Stimulated activated effector memory CD8-positive, alpha-beta T cell treated with anti-CD3 and anti-CD28 coated beads, Interleukin-12 subunit alpha, Interleukin-12 subunit beta, amount 100 ng/mL, for 72 hours (primary cell): ENCODE measurements around the gene SASS6.

Experiments used
- ATAC-seq: fragments of 150-1000 bp; cut with Tn5 transposase; 2 replicates; pipeline ENCODE4 v1.10.0; 2021
- DNase-seq, 2 donors: peaks; one replicate each; pipeline ENCODE4 v3.0.0; 2021 to 2022; ENCODE audit warnings: low spot score in 2 of 2
- H3K27ac Mint-ChIP-seq: one replicate; pipeline ENCODE4 v1.8.0; 2022; ENCODE audit warnings: mild to moderate bottlenecking, mixed read lengths
- H3K36me3 Mint-ChIP-seq: one replicate; pipeline ENCODE4 v1.8.0; 2022; ENCODE audit warnings: mild to moderate bottlenecking, mixed read lengths
- H3K4me1 Mint-ChIP-seq: one replicate; pipeline ENCODE4 v1.8.0; 2022; ENCODE audit warnings: mixed read lengths
- H3K4me3 Mint-ChIP-seq: one replicate; pipeline ENCODE4 v1.8.0; 2022; ENCODE audit warnings: mild to moderate bottlenecking, mixed read lengths
- H3K9me3 Mint-ChIP-seq: one replicate; pipeline ENCODE4 v1.8.0; 2022; ENCODE audit warnings: mixed read lengths

The SASS6 gene

DNA sequence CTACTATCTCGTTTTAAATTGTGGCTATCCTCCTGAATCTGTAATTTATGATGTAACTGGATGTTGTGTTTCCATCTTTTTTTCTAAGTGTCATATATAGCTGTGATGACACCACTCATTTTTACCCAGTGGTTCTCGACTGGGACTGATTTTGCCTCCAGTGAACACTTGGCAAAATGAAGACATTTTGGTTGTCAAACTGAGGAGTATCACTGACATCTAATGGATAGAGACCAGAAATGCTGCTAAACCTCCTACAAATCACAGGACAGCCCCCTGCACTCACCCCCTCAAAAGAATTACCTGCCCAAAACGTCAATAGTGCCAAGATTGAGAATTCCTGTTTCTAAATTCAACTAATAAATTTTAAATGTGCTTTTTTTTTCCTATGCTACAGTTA is 2.1 kb upstream of the SASS6 start:
- peak overlapping the region; percentile 91 for H3K4me3 Mint-ChIP-seq
- no peaks in the 10 kb centered on the region for H3K9me3 Mint-ChIP-seq
- no peak for DNase-seq
- no peak overlapping the region for H3K27ac Mint-ChIP-seq
- H3K4me1 Mint-ChIP-seq, result peaks cover 16% of the 10 kb centered on the region
- H3K36me3 Mint-ChIP-seq, result peaks cover 56% of the 10 kb centered on the region
- no peak for ATAC-seq

DNA sequence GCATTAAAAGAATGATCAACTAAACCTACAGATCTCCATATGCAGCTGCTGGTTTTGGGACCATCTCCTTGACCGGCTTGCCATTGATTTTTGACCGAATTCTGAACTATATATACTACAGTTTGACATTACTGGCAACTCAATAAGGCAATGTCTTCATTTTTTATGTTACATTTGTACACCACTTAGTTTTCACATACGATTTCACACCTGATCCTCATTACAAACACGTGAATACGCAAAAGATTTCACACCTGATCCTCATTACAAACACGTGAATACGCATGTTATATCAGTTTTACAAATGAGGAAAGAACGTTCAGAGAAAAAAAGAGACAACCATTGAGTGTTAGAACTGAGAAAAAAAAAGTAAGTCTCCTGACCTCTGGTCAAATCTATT is 1.1 kb downstream of the SASS6 start:
- H3K9me3 Mint-ChIP-seq, result no peaks in the 10 kb centered on the region
- ATAC-seq (no peak), DNase-seq (no peak)
- peaks cover 16% of the 10 kb centered on the region for H3K4me1 Mint-ChIP-seq
- peak overlapping the region; percentile 91 for H3K4me3 Mint-ChIP-seq
- peak overlapping the region; percentile 95 for H3K27ac Mint-ChIP-seq
- H3K36me3 Mint-ChIP-seq, result peaks cover 24% of the 10 kb centered on the region

DNA sequence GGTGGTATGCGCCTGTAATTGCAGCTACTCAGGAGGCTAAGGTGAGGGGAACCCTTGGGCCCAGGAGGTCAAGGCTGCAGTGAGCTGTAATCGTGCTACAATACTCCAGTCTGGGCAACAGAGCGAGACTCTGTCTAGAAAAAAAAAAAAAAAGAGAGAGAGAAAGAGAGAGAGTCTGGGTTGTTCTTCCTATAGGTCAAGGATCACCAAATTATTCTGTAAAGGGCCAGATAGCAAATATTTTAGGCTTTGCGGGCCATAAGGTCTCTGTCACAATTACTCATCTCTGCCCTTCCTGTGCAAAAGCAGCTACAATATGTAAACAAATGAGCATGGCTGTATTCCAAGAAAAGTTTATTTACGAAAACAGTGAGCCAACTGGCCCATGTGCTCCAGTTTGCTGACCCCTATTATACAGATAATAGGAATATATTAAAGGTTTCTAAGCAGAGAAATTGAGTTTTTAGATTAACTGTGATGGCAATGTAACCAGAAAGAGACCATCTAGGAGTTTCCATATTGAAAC is 2.1 kb downstream of the SASS6 start:
- H3K4me1 Mint-ChIP-seq, result peaks cover 16% of the 10 kb centered on the region
- no peak for ATAC-seq
- no peak for DNase-seq
- peaks cover 22% of the 10 kb centered on the region for H3K36me3 Mint-ChIP-seq
- H3K4me3 Mint-ChIP-seq, result no peak overlapping the region
- H3K27ac Mint-ChIP-seq, result no peak overlapping the region
- no peaks in the 10 kb centered on the region for H3K9me3 Mint-ChIP-seq

DNA sequence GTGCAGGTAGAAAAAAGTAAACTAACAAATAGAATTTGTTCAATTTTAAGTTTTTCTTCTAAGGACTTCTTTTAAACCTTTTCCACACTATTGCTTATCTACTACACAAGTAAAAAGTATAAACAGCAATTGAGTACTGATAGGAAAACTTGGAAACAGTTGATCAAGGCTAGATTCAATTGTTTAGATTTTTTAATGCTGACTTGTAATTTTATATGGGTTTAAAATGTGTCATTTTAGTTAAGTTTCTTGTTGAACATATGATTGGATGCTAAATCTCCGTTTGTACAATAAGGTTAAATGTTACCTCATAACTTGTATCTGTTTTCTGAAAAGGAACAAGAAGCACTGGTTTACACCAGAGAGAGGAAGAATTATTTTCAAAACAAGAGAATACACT is 5.5 kb downstream of the SASS6 start:
- peaks cover 4% of the 10 kb centered on the region for H3K36me3 Mint-ChIP-seq
- ATAC-seq, result no peak
- no peaks in the 10 kb centered on the region for H3K9me3 Mint-ChIP-seq
- H3K4me3 Mint-ChIP-seq, result no peak overlapping the region
- H3K27ac Mint-ChIP-seq, result no peak overlapping the region
- no peaks in the 10 kb centered on the region for H3K4me1 Mint-ChIP-seq
- DNase-seq, result no peak

DNA sequence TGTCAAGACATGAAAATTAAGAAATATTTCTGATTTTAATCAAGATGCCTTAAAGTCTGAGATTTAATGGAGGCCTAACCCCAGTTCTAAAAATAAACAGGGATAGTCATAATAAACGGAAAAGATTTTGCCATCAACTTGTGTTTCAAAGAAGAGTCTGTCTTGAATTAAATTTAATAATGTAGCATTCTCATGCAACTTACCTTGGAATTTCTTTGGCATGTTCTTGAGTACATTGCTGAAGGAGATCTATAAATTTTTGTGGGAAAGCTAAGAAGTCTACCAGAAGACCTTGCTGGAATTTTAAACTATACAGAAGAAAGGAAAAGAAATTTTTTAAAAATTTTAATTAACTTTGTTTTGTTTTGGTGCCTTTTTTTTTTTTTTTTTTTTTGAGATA is 10.6 kb downstream of the SASS6 start:
- Mint-ChIP-seq H3K36me3 (peaks cover 36% of the 10 kb centered on the region), H3K27ac (no peak overlapping the region), H3K4me3 (no peak overlapping the region), H3K4me1 (no peaks in the 10 kb centered on the region), H3K9me3 (no peaks in the 10 kb centered on the region)
- ATAC-seq (no peak), DNase-seq (no peak)

DNA sequence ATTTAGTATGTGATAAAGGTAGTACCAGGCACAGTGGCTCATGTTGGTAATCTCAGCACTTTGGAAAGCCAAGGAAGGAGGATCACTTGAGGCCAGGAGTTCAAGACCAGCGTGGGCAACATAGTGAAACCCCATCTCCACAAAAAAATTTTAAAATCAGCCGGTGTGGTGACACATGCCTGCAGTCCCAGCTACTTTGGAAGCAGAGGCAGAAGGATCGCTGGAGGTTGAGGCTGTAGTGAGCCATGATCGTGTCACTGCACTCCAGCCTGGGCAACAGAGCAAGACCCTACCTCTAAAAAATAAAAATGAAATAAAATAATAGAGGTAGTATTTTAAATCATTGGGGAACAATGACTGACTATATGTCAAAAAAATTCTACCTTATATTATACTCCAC is 17.2 kb downstream of the SASS6 start:
- Mint-ChIP-seq H3K36me3 (peaks cover 49% of the 10 kb centered on the region), H3K4me3 (no peak overlapping the region), H3K27ac (no peak overlapping the region), H3K4me1 (no peaks in the 10 kb centered on the region), H3K9me3 (no peaks in the 10 kb centered on the region)
- no peak for DNase-seq
- no peak for ATAC-seq

DNA sequence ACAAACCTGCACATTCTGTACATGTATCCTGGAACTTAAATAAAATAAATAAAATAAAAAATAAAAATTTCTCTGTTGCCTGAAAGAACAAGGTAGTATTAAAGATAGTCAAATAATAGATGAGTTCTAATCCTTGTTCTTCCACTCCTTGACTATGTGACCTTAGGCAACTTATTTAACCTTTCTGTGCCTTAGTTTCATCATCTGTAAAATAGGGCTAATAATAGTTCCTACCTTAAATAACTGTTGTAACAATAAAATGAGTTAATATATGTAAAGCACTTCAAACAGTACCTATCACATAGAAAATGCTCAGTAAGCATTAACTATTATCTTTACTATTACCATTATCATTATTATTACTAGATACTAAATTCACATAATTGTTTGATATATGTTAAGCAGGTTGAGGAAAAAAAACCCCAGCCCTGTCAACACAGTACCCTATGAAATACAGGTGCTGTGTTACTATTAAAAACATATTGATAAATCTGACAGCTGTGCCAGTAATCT is 23.1 kb downstream of the SASS6 start:
- H3K27ac Mint-ChIP-seq, result no peak overlapping the region
- peaks cover 61% of the 10 kb centered on the region for H3K36me3 Mint-ChIP-seq
- H3K4me3 Mint-ChIP-seq, result no peak overlapping the region
- no peak for DNase-seq
- H3K4me1 Mint-ChIP-seq, result no peaks in the 10 kb centered on the region
- H3K9me3 Mint-ChIP-seq, result no peaks in the 10 kb centered on the region
- ATAC-seq, result no peak

DNA sequence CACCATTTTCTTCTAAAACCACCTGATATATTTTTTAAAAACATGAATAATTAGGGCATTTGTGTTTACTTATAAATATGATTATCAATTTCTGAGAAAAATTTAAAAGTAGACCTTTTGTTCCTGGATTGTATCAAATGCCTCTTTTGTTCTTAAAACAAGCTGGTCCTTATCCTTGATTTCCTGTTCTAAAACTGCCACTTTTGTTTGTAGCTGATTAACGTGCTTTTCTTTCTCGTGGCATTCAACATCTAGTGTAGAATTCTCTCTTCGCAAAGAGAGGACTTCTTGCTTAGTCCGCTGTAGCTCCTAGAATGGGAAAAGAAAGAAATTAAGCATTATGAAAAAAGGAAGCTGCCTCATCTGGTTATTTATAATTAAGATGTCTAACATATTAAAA is 25.0 kb downstream of the SASS6 start:
- Mint-ChIP-seq H3K9me3 (no peaks in the 10 kb centered on the region), H3K4me3 (no peak overlapping the region), H3K4me1 (no peaks in the 10 kb centered on the region), H3K27ac (no peak overlapping the region), H3K36me3 (peaks cover 74% of the 10 kb centered on the region)
- ATAC-seq (no peak), DNase-seq (no peak)

DNA sequence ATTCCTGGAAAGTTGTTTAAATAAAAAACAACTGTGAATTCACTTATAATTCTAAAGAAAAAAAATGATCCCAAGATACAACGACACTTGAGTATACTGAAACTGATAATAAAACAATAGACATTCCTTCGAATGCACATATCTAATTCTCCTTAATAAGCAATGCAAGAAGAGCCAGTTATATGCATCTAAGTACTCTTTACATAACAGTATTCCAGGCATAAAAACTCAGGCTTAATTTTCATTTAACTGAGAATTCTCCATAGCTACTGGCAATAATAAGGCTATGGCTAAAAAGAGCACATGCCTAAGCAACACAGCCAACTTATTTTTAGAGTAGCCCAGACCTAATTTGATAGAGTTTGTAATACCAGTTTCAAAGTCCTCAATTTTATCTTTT is 31.2 kb downstream of the SASS6 start:
- H3K9me3 Mint-ChIP-seq, result no peaks in the 10 kb centered on the region
- H3K27ac Mint-ChIP-seq, result no peak overlapping the region
- H3K36me3 Mint-ChIP-seq, result peaks cover 83% of the 10 kb centered on the region
- no peak for ATAC-seq
- H3K4me3 Mint-ChIP-seq, result no peak overlapping the region
- no peak for DNase-seq
- no peaks in the 10 kb centered on the region for H3K4me1 Mint-ChIP-seq

DNA sequence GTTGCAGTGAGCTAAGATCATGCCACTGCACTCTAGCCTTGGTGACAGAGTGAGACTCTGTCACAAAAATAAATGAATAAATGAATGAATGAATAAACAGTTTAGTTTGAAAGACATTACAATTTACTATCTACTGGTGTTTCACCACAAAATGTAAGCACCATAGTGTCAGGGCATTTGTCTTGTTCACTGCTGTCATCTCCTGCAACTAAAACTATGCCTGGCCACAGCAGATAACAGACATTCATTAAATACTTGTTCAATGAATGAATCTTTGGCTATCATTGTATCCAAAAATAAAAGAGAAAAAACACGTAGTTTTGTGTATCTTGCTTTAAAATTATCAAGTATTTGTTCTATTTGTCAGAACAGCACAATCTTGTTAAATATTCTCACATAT is 32.5 kb downstream of the SASS6 start:
- no peaks in the 10 kb centered on the region for H3K9me3 Mint-ChIP-seq
- DNase-seq (no peak), ATAC-seq (no peak)
- H3K36me3 Mint-ChIP-seq, result peaks cover 70% of the 10 kb centered on the region
- H3K4me1 Mint-ChIP-seq, result no peaks in the 10 kb centered on the region
- no peak overlapping the region for H3K4me3 Mint-ChIP-seq
- no peak overlapping the region for H3K27ac Mint-ChIP-seq

DNA sequence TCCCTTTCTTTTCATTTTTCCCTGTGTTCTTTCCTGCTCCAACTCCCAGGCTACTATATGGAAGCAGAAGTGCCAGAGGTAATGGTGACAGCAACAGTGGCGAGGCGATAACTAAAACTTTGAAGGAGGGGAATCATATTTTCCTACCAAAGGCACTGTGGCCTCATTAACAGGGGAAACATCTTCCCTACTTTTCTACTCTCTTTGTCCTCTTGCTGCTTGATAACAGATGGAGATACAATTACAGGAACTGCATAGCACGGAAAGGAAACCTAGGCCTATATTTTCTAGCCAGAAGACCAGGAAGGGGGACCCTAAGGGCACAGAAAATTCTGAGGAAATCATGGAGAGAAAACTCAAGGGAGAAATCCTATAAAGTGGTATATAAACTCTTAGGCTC is 42.3 kb downstream of the SASS6 start:
- Mint-ChIP-seq H3K36me3 (peaks cover 85% of the 10 kb centered on the region), H3K27ac (no peak overlapping the region), H3K9me3 (no peaks in the 10 kb centered on the region), H3K4me3 (no peak overlapping the region), H3K4me1 (no peaks in the 10 kb centered on the region)
- DNase-seq (no peak), ATAC-seq (no peak)

DNA sequence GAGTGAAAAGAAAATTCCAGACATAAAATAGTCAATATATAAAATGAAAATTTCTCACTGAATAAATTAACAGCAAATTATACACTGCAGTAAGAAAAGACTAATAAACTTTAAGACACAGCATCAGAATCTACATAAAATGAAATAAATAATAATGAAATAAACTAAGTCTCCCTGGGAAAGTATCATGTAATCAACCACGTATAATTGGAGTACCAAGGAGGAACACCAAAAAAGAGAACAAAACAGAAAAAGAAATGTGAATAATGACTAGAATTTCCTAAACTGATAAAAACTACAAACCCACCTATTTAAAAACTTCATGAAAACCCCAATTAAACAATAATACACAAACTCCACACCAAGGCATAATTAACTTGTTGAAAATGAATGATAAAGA is 43.6 kb downstream of the SASS6 start:
- Mint-ChIP-seq H3K36me3 (peaks cover 92% of the 10 kb centered on the region), H3K4me3 (no peak overlapping the region), H3K9me3 (no peaks in the 10 kb centered on the region), H3K27ac (no peak overlapping the region), H3K4me1 (no peaks in the 10 kb centered on the region)
- ATAC-seq, result no peak
- DNase-seq, result no peak

DNA sequence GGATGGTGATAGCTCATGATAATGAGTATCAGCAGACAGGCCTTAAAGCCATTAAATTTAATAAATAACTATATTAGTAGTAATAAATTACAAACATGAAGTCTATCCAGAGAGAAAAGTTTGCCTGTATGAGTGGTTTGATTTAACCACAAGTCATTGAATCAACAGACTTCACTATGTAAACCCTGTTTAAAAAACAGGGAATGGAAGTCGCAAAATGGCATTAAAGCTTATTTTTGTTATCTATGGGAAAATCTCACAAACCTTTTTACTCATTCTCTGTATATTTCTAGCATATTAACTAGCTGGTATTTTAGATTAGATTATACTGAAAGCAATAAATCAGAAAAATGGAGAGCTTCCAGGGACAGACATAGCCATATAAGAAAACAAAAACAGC is 45.3 kb downstream of the SASS6 start:
- Mint-ChIP-seq H3K36me3 (peaks cover 92% of the 10 kb centered on the region), H3K4me3 (no peak overlapping the region), H3K9me3 (no peaks in the 10 kb centered on the region), H3K4me1 (no peaks in the 10 kb centered on the region), H3K27ac (no peak overlapping the region)
- ATAC-seq, result no peak
- no peak for DNase-seq

DNA sequence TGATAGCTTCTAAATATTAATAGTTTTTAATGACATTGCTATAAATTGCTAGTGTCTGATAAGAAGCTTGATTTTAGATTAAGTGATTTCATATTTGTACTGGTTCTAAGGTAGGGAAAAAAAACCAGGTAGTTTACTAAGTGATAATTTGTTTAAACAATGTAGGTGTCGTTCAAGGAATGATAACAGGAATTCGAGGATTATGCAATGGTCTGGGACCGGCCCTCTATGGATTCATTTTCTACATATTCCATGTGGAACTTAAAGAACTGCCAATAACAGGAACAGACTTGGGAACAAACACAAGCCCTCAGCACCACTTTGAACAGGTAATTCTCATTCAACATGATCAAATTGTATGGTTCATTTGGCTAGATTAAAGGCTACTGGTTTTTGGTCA is 52.4 kb downstream of the SASS6 start:
- no peak overlapping the region for H3K27ac Mint-ChIP-seq
- H3K9me3 Mint-ChIP-seq, result no peaks in the 10 kb centered on the region
- no peak for DNase-seq
- peaks cover 100% of the 10 kb centered on the region for H3K36me3 Mint-ChIP-seq
- no peak for ATAC-seq
- no peak overlapping the region for H3K4me3 Mint-ChIP-seq
- no peaks in the 10 kb centered on the region for H3K4me1 Mint-ChIP-seq

DNA sequence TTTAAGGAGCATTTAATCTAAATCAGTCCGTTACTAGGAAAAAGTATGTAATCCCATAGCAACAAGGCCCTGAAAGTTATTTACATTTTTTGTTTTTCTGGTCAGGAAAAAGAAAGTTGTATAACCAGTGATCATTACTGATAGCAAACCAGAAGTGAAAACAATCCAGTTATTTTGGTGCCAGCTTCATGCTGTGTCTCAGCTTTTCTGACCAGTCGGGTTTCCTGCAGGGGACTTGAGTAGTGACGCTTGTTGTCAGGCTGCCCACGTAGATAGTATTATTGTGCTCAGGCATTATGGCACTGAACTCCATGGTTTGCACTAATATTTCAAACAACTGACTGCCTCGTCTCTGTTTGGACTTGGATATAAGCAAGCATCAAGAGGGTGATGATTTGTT is 55.2 kb downstream of the SASS6 start:
- Mint-ChIP-seq H3K4me1 (no peaks in the 10 kb centered on the region), H3K4me3 (no peak overlapping the region), H3K27ac (no peak overlapping the region), H3K36me3 (peaks cover 100% of the 10 kb centered on the region), H3K9me3 (no peaks in the 10 kb centered on the region)
- no peak for ATAC-seq
- DNase-seq, result no peak

DNA sequence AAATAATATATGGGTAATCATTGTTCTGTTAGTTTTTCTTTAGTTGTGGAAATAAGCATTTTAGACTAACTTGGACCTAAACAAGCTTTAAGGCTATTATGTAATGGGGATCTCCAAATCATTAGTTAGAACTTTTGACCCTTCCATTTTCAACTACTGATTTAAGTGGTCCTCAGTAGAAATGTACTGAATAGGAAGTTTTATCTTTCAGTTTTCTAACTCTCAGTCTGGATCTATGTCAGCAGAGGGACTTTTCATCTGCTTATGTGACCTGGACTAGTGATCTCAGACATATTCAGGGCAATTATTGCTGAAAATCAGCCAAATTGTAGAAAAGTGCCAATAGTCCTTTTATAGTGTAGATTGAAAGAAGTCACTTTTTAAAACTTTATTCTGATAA is 56.0 kb downstream of the SASS6 start:
- Mint-ChIP-seq H3K9me3 (no peaks in the 10 kb centered on the region), H3K4me1 (no peaks in the 10 kb centered on the region), H3K4me3 (no peak overlapping the region), H3K36me3 (peaks cover 100% of the 10 kb centered on the region), H3K27ac (peak overlapping the region; percentile 37)
- DNase-seq (no peak), ATAC-seq (peak; percentile 80)

DNA sequence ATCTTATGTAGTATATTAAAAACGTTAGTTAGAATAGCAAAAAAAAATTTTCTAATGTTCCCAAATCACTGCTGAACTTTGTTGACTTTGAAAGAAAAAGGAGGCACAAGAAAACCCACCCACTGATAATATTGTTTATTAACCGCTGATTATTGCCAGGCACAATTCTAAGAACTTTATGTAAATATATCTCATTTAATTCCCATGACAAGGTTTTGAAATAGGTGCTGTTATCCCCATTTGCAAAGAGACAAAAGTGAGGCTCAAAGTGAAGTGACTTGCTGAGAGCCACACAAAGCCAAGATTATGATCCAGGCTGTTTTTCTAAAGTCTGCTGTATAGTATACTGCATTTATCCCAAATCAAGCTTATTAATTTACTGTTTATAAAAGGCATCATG is 56.4 kb downstream of the SASS6 start:
- Mint-ChIP-seq H3K4me1 (no peaks in the 10 kb centered on the region), H3K36me3 (peaks cover 100% of the 10 kb centered on the region), H3K9me3 (no peaks in the 10 kb centered on the region), H3K27ac (peak overlapping the region; percentile 45), H3K4me3 (no peak overlapping the region)
- ATAC-seq (no peak), DNase-seq (no peak)
